ENCODE results near the gene PDE4D. TPM values are rescaled to one million over a fixed set of nuclear protein-coding genes. Genes with fewer than 3 reads are reported as not detected.

The PDE4D gene
- total RNA-seq, 1 experiment from 2014 or later = 2.1 TPM

DNA sequence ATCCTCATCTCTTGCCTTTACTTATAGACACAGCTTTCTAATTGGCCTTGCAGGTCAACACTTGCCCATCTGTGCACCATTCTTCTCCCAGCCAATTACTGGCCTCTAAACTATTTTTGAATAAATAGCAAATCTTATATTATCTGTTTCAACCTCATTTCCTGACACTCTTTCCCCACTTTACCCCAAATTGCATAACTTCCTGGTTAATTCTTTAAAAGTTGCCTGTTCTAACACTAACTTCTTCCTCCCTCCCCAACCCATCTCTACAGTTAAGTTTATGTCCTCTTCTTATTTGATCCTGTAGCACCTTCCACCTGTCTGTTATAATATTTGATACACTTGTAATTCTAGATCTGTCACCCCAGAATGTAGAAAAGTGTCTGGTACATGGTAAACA, 372.1 kb downstream of the PDE4D start:
- Histone ChIP-seq H4K8ac (replicated peaks; ENCODE audit: insufficient read length, low read depth, low read length) (no peak overlapping the region), H2AK5ac (ENCODE audit: insufficient read length, low read length) (no peak overlapping the region), H4K91ac (ENCODE audit: insufficient read length, low read depth, low read length) (no peak overlapping the region), H3K23ac (ENCODE audit: insufficient read length, low read depth, low read length) (no peak overlapping the region), H3K4ac (ENCODE audit: low read depth, low read length) (no peak overlapping the region), H3K27ac (ENCODE audit: insufficient read length, low read depth, low read length) (no peak overlapping the region), H3K79me1 (ENCODE audit: insufficient read depth, low read depth, low read length, poor library complexity, severe bottlenecking) (no peaks in the 10 kb centered on the region), H3K27me3 (ENCODE audit: insufficient read depth, low read length) (no peaks in the 10 kb centered on the region), H3T11ph (ENCODE audit: low read length) (no peak overlapping the region), H2BK120ac (ENCODE audit: low read depth, low read length, poor library complexity, severe bottlenecking) (no peak overlapping the region), H3K18ac (ENCODE audit: insufficient read length, low read depth, low read length) (no peak overlapping the region), H2BK12ac (ENCODE audit: insufficient read length, low read depth, low read length) (no peak overlapping the region), H3K56ac (ENCODE audit: insufficient read length, low read depth, low read length) (no peak overlapping the region), H2BK20ac (ENCODE audit: low read depth, low read length, poor library complexity, severe bottlenecking) (no peak overlapping the region), H2AFZ (ENCODE audit: low read length) (no peak overlapping the region), H3K9ac (ENCODE audit: extremely low read depth, insufficient read length, low read length) (no peak overlapping the region), H3K4me2 (ENCODE audit: insufficient read depth, insufficient read length, low read length) (no peak overlapping the region), H4K5ac (ENCODE audit: insufficient read length, low read depth, low read length) (no peak overlapping the region), H2BK5ac (ENCODE audit: insufficient read length, low read length) (no peak overlapping the region), H3K14ac (ENCODE audit: insufficient read depth, low read length) (no peak overlapping the region), H2BK15ac (ENCODE audit: low read depth, low read length) (no peak overlapping the region), H4K20me1 (ENCODE audit: control insufficient read depth, insufficient read depth, insufficient read length) (no peaks in the 10 kb centered on the region), H3K4me1 (ENCODE audit: insufficient read depth, low read length) (no peaks in the 10 kb centered on the region), H3K79me2 (ENCODE audit: insufficient read depth, low read length) (no peaks in the 10 kb centered on the region), H3K9me3 (ENCODE audit: control insufficient read depth, low read depth, low read length) (no peaks in the 10 kb centered on the region), H3K23me2 (ENCODE audit: insufficient read length, low read depth, low read length, poor library complexity, severe bottlenecking) (no peaks in the 10 kb centered on the region)
- no peak for DNase-seq
- peaks cover 13 to 16% of the 10 kb centered on the region in 2 experiments for H3K9me3 Mint-ChIP-seq
- no peaks in the 10 kb centered on the region for H3K27me3 Mint-ChIP-seq (ENCODE audit: low read depth)
- H3K36me3 Mint-ChIP-seq (ENCODE audit: insufficient read depth in 1 of 3, low read depth in 3 of 3) = peaks cover 8 to 21% (median 10%) of the 10 kb centered on the region in 3 experiments
- peaks cover 0 to 5% of the 10 kb centered on the region in 2 experiments; a peak in 2 of 4 replicates for H3K4me1 Mint-ChIP-seq
- H3K4me3 Mint-ChIP-seq = no peak overlapping the region
- H3K27ac Mint-ChIP-seq = no peak overlapping the region
- TF ChIP-seq, protein P1, sequence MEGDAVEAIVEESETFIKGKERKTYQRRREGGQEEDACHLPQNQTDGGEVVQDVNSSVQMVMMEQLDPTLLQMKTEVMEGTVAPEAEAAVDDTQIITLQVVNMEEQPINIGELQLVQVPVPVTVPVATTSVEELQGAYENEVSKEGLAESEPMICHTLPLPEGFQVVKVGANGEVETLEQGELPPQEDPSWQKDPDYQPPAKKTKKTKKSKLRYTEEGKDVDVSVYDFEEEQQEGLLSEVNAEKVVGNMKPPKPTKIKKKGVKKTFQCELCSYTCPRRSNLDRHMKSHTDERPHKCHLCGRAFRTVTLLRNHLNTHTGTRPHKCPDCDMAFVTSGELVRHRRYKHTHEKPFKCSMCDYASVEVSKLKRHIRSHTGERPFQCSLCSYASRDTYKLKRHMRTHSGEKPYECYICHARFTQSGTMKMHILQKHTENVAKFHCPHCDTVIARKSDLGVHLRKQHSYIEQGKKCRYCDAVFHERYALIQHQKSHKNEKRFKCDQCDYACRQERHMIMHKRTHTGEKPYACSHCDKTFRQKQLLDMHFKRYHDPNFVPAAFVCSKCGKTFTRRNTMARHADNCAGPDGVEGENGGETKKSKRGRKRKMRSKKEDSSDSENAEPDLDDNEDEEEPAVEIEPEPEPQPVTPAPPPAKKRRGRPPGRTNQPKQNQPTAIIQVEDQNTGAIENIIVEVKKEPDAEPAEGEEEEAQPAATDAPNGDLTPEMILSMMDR (conservative IDR thresholded peaks at IDR 0.05) = no peak
